Measurements from ENCODE around the gene NCKAP1.

GRCh38 chr2:182895798-182896197 is 142.5 kb downstream of the NCKAP1 start:
- no peak for TF ChIP-seq EZH2 (IDR thresholded peaks at IDR 0.05; ENCODE audit: borderline replicate concordance, low read depth, low read length, severe bottlenecking)
- TF ChIP-seq CTCF (IDR thresholded peaks at IDR 0.05; ENCODE audit: borderline replicate concordance, extremely low read depth, low read length, poor library complexity, severe bottlenecking) = no peak
